WTC11 (cell line): ENCODE data around the gene SLC27A5. TPM values are rescaled to one million over a fixed set of nuclear protein-coding genes. Genes with fewer than 3 reads are reported as not detected.

Experiments
- ATAC-seq: fragments of 200-7000 bp; cut with Tn5 transposase; 2 replicates; pipeline ENCODE4 v1.10.0; 2021; ENCODE audit warnings: mild to moderate bottlenecking, moderate library complexity
- CTCF ChIA-PET: fragments of 300-600 bp; sonication (Branson Sonifier 250); formaldehyde crosslinking; loops from one replicate; lab custom pipeline; 2021; ENCODE audit warnings: antibody characterized with exemption; lab: Charles Lee
- POLR2A ChIA-PET: fragments of 350-600 bp; sonication (Branson Sonifier 250); formaldehyde crosslinking; loops from one replicate; lab custom pipeline; 2021; ENCODE audit warnings: antibody characterized with exemption; lab: Charles Lee
- DNase-seq: peaks from one replicate; pipeline ENCODE4 v3.0.0; 2021; ENCODE audit warnings: low spot score
- H3K27ac Mint-ChIP-seq: 2 replicates; pipeline ENCODE4 v1.8.0; 2021; ENCODE audit warnings: mixed read lengths
- H3K27me3 Mint-ChIP-seq: 2 replicates; pipeline ENCODE4 v1.8.0; 2021; ENCODE audit warnings: low read depth, mild to moderate bottlenecking, moderate library complexity, mixed read lengths
- H3K36me3 Mint-ChIP-seq: 2 replicates; pipeline ENCODE4 v1.8.0; 2021; ENCODE audit warnings: mixed read lengths
- H3K4me1 Mint-ChIP-seq: 2 replicates; pipeline ENCODE4 v1.8.0; 2022; ENCODE audit warnings: mixed read lengths
- H3K4me3 Mint-ChIP-seq: 2 replicates; pipeline ENCODE4 v1.8.0; 2021; ENCODE audit warnings: mild to moderate bottlenecking, moderate library complexity, mixed read lengths
- H3K9me3 Mint-ChIP-seq: 2 replicates; pipeline ENCODE4 v1.8.0; 2021; ENCODE audit warnings: mixed read lengths
- ATF3 ChIP-seq: sonication (generic); formaldehyde crosslinking; conservative IDR thresholded peaks from 2 replicates; pipeline ENCODE4 v1.8.1; 2022; ENCODE audit warnings: mild to moderate bottlenecking, missing genetic modification reagents
- CBFB ChIP-seq: sonication (generic); formaldehyde crosslinking; IDR thresholded peaks from 2 replicates; pipeline ENCODE4 v1.8.1; 2022; ENCODE audit warnings: mild to moderate bottlenecking, low read depth, missing genetic modification reagents
- CTCF ChIP-seq: fragments of 200-600 bp; IDR thresholded peaks from 2 replicates; pipeline ENCODE4 v1.8.0; 2022; ENCODE audit warnings: antibody characterized with exemption
- E2F1 ChIP-seq: sonication (generic); formaldehyde crosslinking; IDR thresholded peaks from 2 replicates; pipeline ENCODE4 v1.8.0; 2022; ENCODE audit warnings: mild to moderate bottlenecking, missing genetic modification reagents
- E2F5 ChIP-seq: sonication (generic); formaldehyde crosslinking; IDR thresholded peaks from 2 replicates; pipeline ENCODE4 v1.8.1; 2022; ENCODE audit warnings: mild to moderate bottlenecking, moderate library complexity, missing genetic modification reagents
- ELF4 ChIP-seq: sonication (generic); formaldehyde crosslinking; IDR thresholded peaks from 2 replicates; pipeline ENCODE4 v1.8.1; 2022; ENCODE audit warnings: low read depth, mild to moderate bottlenecking, moderate library complexity, missing genetic modification reagents
- ESRRA ChIP-seq: sonication (generic); formaldehyde crosslinking; IDR thresholded peaks from 2 replicates; pipeline ENCODE4 v1.8.1; 2022; ENCODE audit warnings: mild to moderate bottlenecking, missing genetic modification reagents, borderline replicate concordance
- ETV6 ChIP-seq: sonication (generic); formaldehyde crosslinking; IDR thresholded peaks from 2 replicates; pipeline ENCODE4 v1.8.1; 2022; ENCODE audit warnings: mild to moderate bottlenecking, missing genetic modification reagents
- FOXK1 ChIP-seq: sonication (generic); formaldehyde crosslinking; IDR thresholded peaks from 2 replicates; pipeline ENCODE4 v1.8.0; 2022; ENCODE audit warnings: mild to moderate bottlenecking, moderate library complexity, missing genetic modification reagents
- FOXP1 ChIP-seq: sonication (generic); formaldehyde crosslinking; IDR thresholded peaks from 2 replicates; pipeline ENCODE4 v1.8.0; 2022; ENCODE audit warnings: missing genetic modification reagents, mild to moderate bottlenecking, moderate library complexity, borderline replicate concordance
- FOXP4 ChIP-seq: sonication (generic); formaldehyde crosslinking; IDR thresholded peaks from 2 replicates; pipeline ENCODE4 v1.8.0; 2022; ENCODE audit warnings: mild to moderate bottlenecking, missing genetic modification reagents
- GABPB1 ChIP-seq: sonication (generic); formaldehyde crosslinking; IDR thresholded peaks from 2 replicates; pipeline ENCODE4 v1.8.1; 2023; ENCODE audit warnings: mild to moderate bottlenecking, missing genetic modification reagents
- JAZF1 ChIP-seq: fragments of 250-450 bp; sonication (Bioruptor Pico); IDR thresholded peaks from 2 replicates; pipeline ENCODE4 v1.9.0; 2021; ENCODE audit warnings: moderate library complexity, mild to moderate bottlenecking, inconsistent platforms
- KAT7 ChIP-seq: sonication (generic); formaldehyde crosslinking; IDR thresholded peaks from 2 replicates; pipeline ENCODE4 v1.8.1; 2023; ENCODE audit warnings: missing genetic modification reagents, mild to moderate bottlenecking, borderline replicate concordance
- MYBL2 ChIP-seq: sonication (generic); formaldehyde crosslinking; IDR thresholded peaks from 2 replicates; pipeline ENCODE4 v1.8.1; 2023; ENCODE audit warnings: mild to moderate bottlenecking, moderate library complexity, missing genetic modification reagents
- NFE2L1 ChIP-seq: sonication (generic); formaldehyde crosslinking; IDR thresholded peaks from 2 replicates; pipeline ENCODE4 v1.8.1; 2023; ENCODE audit warnings: missing genetic modification reagents
- NR3C1 ChIP-seq: sonication (generic); formaldehyde crosslinking; conservative IDR thresholded peaks from 2 replicates; pipeline ENCODE4 v1.8.1; 2023; ENCODE audit warnings: low read depth, mild to moderate bottlenecking, missing genetic modification reagents
- SOX15 ChIP-seq: fragments of 250-450 bp; sonication (Bioruptor Pico); IDR thresholded peaks from 2 replicates; pipeline ENCODE4 v1.9.0; 2021; ENCODE audit warnings: mild to moderate bottlenecking
- SP1 ChIP-seq: sonication (generic); formaldehyde crosslinking; conservative IDR thresholded peaks from 2 replicates; pipeline ENCODE4 v1.8.1; 2022; ENCODE audit warnings: missing genetic modification reagents
- TEAD1 ChIP-seq: sonication (generic); formaldehyde crosslinking; IDR thresholded peaks from 2 replicates; pipeline ENCODE4 v1.8.0; 2022; ENCODE audit warnings: mild to moderate bottlenecking, missing genetic modification reagents
- TP53 ChIP-seq: sonication (generic); formaldehyde crosslinking; IDR thresholded peaks from 2 replicates; pipeline ENCODE4 v1.8.1; 2023; ENCODE audit warnings: mild to moderate bottlenecking, missing genetic modification reagents
- USF2 ChIP-seq: sonication (generic); formaldehyde crosslinking; IDR thresholded peaks from 2 replicates; pipeline ENCODE4 v1.8.1; 2023; ENCODE audit warnings: mild to moderate bottlenecking, missing genetic modification reagents, moderate library complexity
- ZBTB21 ChIP-seq: sonication (generic); formaldehyde crosslinking; IDR thresholded peaks from 2 replicates; pipeline ENCODE4 v1.8.1; 2023; ENCODE audit warnings: mild to moderate bottlenecking, missing genetic modification reagents, borderline replicate concordance
- ZBTB43 ChIP-seq: sonication (generic); formaldehyde crosslinking; IDR thresholded peaks from 2 replicates; pipeline ENCODE4 v1.8.1; 2023; ENCODE audit warnings: mild to moderate bottlenecking, missing genetic modification reagents
- ZNF121 ChIP-seq: sonication (generic); formaldehyde crosslinking; IDR thresholded peaks from 2 replicates; pipeline ENCODE4 v1.8.0; 2023; ENCODE audit warnings: missing genetic modification reagents
- ZNF138 ChIP-seq: sonication (generic); formaldehyde crosslinking; conservative IDR thresholded peaks from 2 replicates; pipeline ENCODE4 v1.8.1; 2022; ENCODE audit warnings: mild to moderate bottlenecking, moderate library complexity, missing genetic modification reagents
- ZNF671 ChIP-seq: fragments of 250-450 bp; sonication (Bioruptor Pico); IDR thresholded peaks from 2 replicates; pipeline ENCODE4 v1.8.0; 2021; ENCODE audit warnings: mild to moderate bottlenecking
- total RNA-seq: library from RNA; stranded (reverse); gene quantifications from 3 replicates; pipeline ENCODE4 v1.2.3, GENCODE V29; 2021

SLC27A5 gene
- total RNA-seq, 1 experiment from 2014 or later: 21.9 TPM

- CTCF ChIA-PET: interaction anchor here (0.6 to 2.7 kb wide), 31 partner anchors 9 to 286 kb away, joined by 3 to 33 read pairs (median 6); partner anchors contain the start of genes CHMP2A, TRIM28, UBE2M and ZNF324B
- ATAC-seq: peak; percentile 78
- TF ChIP-seq ATF3 (CRISPR knock-in tag) (no peak), CBFB (CRISPR knock-in tag) (peak; percentile 89; the same call in 1 of the 2 replicates), E2F1 (0 out of 2 replicates have a peak, but pooled peaks have one; percentile 37), NR3C1 (peak; percentile 88; the same call in 1 of the 2 replicates), ZNF671 (CRISPR knock-in tag) (no peak), KAT7 (CRISPR knock-in tag) (0 out of 2 replicates have a peak, but pooled peaks have one; percentile 53), ZBTB43 (CRISPR knock-in tag) (0 out of 2 replicates have a peak, but pooled peaks have one; percentile 38), NFE2L1 (CRISPR knock-in tag) (peak; percentile 16; the same call in 1 of the 2 replicates), SP1 (CRISPR knock-in tag) (peak; percentile 91), USF2 (peak; percentile 61), SOX15 (CRISPR knock-in tag) (no peak), ETV6 (CRISPR knock-in tag) (peak; percentile 95), ESRRA (peak; percentile 79), E2F5 (peak; percentile 97), ZBTB21 (peak; percentile 92; the same call in 1 of the 2 replicates), TP53 (peak; percentile 72), FOXK1 (CRISPR knock-in tag) (peak; percentile 72), CTCF (peak; percentile 89), FOXP4 (CRISPR knock-in tag) (peak; percentile 89), ELF4 (CRISPR knock-in tag) (no peak), GABPB1 (CRISPR knock-in tag) (peak; percentile 17; the same call in 1 of the 2 replicates), FOXP1 (peak; percentile 91; the same call in 1 of the 2 replicates), TEAD1 (CRISPR knock-in tag) (no peak), ZNF138 (CRISPR knock-in tag) (0 out of 2 replicates have a peak, but pooled peaks have one; percentile 58), JAZF1 (CRISPR knock-in tag) (no peak), ZNF121 (CRISPR knock-in tag) (peak; percentile 58; the same call in 1 of the 2 replicates), MYBL2 (CRISPR knock-in tag) (no peak)
Observed at GRCh38 chr19:58513694-58514563, 2.1 kb upstream of the SLC27A5 start.

More at GRCh38 chr19:58513694-58514563, 2.1 kb upstream of the SLC27A5 start:
- peaks cover 12% of the 10 kb centered on the region for H3K27me3 Mint-ChIP-seq
- H3K4me3 Mint-ChIP-seq: peak overlapping the region; percentile 75
- H3K9me3 Mint-ChIP-seq: no peaks in the 10 kb centered on the region
- peaks cover 5% of the 10 kb centered on the region for H3K36me3 Mint-ChIP-seq
- peak; percentile 95 for DNase-seq
- peaks cover 28% of the 10 kb centered on the region for H3K4me1 Mint-ChIP-seq
- H3K27ac Mint-ChIP-seq: peak overlapping the region; percentile 57
- POLR2A ChIA-PET: interaction anchor here (0.7 to 1.7 kb wide), 2 partner anchors 15 to 30 kb away, joined by 6 to 8 read pairs; partner anchors contain the start of gene TRIM28
